GM18907 (cell line): ENCODE data around the gene UTS2B.

ENCODE experiments used
- ATAC-seq: cut with Tn5 transposase; IDR thresholded peaks from one replicate; pipeline ENCODE4 v1.9.1; 2021; ENCODE audit warnings: mild to moderate bottlenecking, moderate library complexity; ENCODE audit not compliant: unreplicated experiment

Gene UTS2B

GRCh38 chr3:191353022-191353777 lies 22.9 kb upstream of the UTS2B start:
- ATAC-seq: peak; percentile 54

- no peak for ATAC-seq
These were observed 21.7 kb upstream of the UTS2B start for GRCh38 chr3:191352014-191352413.

DNA sequence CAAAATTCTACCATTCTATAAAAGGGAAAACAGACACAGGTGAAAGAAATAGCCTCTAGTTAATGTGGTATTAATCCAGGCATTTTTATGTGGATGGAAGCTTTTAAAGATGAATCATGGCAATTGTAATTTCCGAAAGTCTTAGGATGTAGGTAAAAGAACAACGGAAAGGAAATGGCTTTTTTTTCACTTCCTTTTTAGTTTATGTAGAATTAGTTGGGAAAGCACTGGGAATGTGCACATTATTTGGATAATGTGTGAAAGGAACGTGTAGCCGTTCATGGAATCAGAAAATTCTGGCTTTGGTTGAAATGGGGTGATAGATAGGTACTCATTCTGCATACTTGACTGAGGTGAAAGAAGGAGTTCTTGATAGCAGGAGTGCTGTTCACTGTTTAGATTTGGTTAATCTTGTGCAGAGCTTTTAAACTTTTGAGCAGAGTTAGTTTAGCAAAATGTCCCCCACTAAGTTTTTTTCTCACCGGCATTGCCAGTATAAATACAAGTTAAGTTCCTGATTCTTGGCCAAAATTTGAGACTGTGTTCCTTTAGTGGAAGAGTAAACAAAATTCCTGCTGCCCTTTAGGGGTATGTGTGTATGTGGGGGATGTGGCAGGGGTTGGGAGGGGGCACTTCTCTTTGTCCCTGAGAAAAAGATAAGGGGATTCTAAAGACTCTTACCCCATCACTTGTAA lies 20.2 kb upstream of the UTS2B start:
- ATAC-seq: no peak

- ATAC-seq: no peak
These were observed 17.8 kb upstream of the UTS2B start for GRCh38 chr3:191348098-191348497.

GRCh38 chr3:191347228-191347627 lies 16.9 kb upstream of the UTS2B start:
- no peak for ATAC-seq

- ATAC-seq: no peak
These were observed 15.0 kb upstream of the UTS2B start for GRCh38 chr3:191345334-191345733.

GRCh38 chr3:191343913-191344312 lies 13.6 kb upstream of the UTS2B start:
- no peak for ATAC-seq

DNA sequence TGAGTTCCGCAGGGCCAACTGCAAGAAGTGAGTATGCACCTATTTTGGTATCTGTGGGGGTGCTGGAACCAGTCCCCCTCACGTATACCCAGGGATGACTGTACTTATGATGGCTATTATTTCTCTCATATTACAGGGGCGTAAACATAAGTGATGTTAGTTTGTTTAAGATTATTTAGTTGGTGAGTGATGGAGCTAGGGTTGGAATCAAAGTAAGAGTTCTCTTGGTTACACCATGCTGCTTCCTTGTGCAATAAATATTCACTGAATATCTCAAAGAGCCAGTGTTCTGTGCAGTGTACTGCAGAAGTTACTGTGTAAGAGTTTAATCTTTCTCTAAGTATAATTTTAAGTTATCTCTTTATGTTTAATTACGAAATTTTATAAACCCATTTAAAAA lies 12.8 kb upstream of the UTS2B start:
- ATAC-seq: no peak

GRCh38 chr3:191342411-191342810 lies 12.1 kb upstream of the UTS2B start:
- no peak for ATAC-seq

- ATAC-seq: no peak
These were observed 11.7 kb upstream of the UTS2B start for GRCh38 chr3:191342006-191342405.

DNA sequence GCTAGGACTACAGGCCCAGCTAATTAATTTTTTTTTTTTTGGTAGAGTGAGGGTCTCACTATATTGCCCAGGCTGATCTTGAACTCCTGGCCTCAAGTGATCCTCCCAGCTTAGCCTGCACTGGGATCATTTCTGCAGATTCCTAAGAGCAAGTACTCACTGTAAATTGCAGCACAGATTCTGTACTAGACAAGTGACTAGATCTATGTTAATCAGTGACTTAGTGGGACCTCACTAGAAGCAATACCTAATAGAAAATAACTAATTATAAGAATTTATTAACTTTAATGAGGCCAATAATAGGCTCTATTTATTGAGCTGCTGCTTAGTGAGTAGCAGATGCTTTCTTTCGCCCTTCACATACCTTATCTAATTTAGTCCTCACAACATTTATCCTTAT lies 10.6 kb upstream of the UTS2B start:
- ATAC-seq: peak; percentile 63

- ATAC-seq: no peak
These were observed 10.0 kb upstream of the UTS2B start for GRCh38 chr3:191340351-191340750.

- no peak for ATAC-seq
These were observed 9.1 kb upstream of the UTS2B start for GRCh38 chr3:191339316-191339917.

- no peak for ATAC-seq
These were observed 7.8 kb upstream of the UTS2B start for GRCh38 chr3:191338177-191338488.

GRCh38 chr3:191336833-191337232 lies 6.5 kb upstream of the UTS2B start:
- no peak for ATAC-seq

- no peak for ATAC-seq
These were observed 4.1 kb upstream of the UTS2B start for GRCh38 chr3:191334346-191334893.

DNA sequence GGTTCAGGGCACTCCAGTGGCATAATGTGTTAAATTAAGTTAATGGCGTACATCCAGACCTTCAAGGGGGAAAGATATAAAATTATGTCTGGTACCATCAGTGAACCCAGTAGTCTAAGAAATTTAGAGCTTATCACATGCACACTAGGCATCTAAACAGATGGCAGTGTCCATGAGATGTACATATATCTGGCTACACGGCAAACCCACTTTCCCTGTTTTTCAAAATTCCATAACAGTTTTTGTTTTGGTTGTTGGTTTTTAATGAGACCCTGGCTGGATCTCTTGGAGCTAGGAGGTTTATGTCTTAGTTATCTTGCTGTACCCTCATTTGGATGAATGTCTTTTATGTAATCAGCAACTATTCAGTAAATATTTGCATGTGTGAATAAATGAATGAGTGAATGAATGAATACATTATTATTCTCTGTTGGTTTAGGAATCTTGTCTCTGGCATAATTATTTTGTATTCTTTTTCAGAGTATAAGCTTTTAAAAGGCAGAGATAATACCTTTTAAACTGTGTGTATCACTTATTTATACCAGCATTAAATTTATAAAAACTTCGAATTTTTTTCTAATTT lies 3.1 kb upstream of the UTS2B start:
- no peak for ATAC-seq

DNA sequence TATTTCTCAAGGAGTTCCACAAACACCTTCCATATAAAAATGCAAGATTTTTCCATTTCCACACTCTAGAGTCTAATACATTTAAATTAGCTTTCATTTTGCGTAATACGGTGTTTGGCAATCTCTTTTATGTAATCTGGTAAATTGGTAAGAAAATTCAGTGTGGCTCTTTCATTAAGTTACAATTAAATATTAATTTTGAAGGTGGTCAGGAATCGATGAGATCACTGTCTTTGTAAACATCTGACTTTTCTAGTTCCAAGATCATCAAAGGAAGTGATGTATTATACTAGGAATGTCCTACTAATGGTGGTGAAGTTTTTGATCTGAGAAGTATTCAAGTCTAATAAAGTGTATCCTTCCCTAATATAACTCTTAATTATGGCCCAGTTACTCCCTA lies 1.1 kb upstream of the UTS2B start:
- ATAC-seq: no peak

DNA sequence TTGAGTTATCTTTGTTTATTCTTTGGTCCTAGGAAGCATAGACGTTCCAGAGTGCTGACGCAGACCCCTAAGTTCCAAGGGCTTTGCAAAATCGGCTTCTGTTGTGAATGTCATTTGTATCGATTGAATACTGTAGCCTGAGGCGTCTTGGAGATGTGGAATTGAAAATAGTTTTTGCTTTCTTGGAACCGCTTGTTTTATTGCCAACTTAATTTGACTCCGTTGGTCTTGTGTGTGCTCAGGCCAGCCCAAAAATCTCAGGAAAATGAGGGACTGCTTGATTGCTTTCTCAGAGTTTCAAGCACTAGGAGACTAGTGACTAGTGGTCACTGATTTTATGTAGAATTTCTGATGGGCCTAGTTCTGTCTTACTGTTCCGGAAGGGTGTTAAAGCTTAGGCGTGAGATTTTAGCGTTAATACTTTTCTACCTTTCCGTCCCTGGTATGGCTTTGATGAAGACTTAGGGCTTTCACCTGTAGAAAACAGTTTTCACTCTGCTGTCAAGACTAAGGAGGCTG lies 263 bp upstream of the UTS2B start:
- ATAC-seq: no peak

- peak; percentile 83 for ATAC-seq
These were observed 1.2 kb downstream of the UTS2B start, which contains the start of gene CCDC50 for GRCh38 chr3:191328962-191329653. Gene CCDC50 (plus strand): TSS chr3:191329394. CDS start chr3:191329675, 281 bp downstream.
